NCI-H187 (cell line): ENCODE results near the gene HIPK3.
"Not testable (repeated sequence)": the region's sequence is repeated elsewhere in the genome, so short reads cannot be mapped to it uniquely, and the experiment has no call there.

Experiments used
- DNase-seq, 2 experiments: peaks; one replicate each; lab custom pipeline; 2025; lab: John Stamatoyannopoulos, UW

HIPK3 gene

DNA sequence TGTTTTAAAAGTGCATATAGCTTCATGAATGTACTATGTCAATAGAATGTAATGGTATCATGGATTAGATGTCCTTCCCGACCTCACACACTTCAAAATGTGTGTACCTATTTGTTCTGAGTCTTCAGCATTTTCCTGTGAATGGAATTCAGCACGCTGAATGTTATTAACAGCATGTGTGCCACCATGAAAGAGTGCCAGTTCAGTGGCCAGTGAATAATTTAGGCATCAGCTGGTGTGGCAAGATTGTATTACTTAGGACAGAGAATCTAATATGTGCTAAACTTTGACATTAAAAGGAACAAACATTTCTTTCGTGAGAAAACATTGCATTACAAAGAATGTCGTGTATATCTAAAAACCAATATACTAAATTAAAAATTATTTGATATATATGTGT lies 46.4 kb downstream of the HIPK3 start:
- no peak for DNase-seq

GRCh38 chr11:33306821-33307220 lies 49.6 kb downstream of the HIPK3 start:
- DNase-seq: not testable (repeated sequence)

GRCh38 chr11:33307984-33308383 lies 50.8 kb downstream of the HIPK3 start:
- DNase-seq: no peak

DNA sequence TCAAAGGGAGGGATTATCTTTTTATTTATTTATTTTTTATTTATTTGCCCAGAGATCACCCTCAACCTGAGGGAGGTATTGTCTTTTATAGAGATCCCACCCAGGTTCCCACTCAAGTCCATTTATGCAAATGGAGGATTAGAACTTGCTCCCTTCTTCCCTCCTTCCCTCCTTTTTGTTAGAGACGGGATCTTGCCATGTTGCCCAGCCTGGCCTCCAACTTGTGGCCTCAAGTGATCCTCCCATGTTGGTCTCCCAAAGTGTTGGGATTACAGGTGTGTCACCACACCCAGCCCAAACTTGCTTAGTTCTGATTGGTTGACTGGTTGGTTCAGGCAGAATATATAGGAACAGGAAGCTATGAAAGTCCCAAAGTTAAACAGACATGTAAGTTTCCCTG lies 51.9 kb downstream of the HIPK3 start:
- DNase-seq: no peak

- no peak for DNase-seq
Measured at GRCh38 chr11:33310720-33311500, 53.7 kb downstream of the HIPK3 start.

- no peak for DNase-seq
Measured at GRCh38 chr11:33311680-33312079, 54.5 kb downstream of the HIPK3 start.

DNA sequence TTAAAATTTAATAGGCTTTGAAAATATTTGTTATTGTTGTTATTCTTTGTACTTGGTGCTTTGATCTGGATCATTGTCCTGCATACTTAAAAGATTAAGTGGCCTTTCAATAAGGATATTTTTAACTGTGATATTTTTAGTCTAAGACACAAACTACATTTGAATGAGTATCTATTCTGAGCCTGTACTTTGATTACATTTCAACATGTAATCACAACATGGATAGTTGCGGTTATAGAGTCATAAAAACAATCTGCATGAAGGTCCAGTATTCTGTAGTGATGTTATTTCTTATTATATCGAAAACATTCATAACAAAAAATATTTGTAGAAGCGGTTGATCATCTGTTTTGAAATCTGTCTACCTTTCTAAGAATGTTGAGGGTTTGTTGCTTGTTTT lies 58.6 kb downstream of the HIPK3 start:
- no peak for DNase-seq

GRCh38 chr11:33317662-33318061 lies 60.5 kb downstream of the HIPK3 start:
- no peak for DNase-seq

DNA sequence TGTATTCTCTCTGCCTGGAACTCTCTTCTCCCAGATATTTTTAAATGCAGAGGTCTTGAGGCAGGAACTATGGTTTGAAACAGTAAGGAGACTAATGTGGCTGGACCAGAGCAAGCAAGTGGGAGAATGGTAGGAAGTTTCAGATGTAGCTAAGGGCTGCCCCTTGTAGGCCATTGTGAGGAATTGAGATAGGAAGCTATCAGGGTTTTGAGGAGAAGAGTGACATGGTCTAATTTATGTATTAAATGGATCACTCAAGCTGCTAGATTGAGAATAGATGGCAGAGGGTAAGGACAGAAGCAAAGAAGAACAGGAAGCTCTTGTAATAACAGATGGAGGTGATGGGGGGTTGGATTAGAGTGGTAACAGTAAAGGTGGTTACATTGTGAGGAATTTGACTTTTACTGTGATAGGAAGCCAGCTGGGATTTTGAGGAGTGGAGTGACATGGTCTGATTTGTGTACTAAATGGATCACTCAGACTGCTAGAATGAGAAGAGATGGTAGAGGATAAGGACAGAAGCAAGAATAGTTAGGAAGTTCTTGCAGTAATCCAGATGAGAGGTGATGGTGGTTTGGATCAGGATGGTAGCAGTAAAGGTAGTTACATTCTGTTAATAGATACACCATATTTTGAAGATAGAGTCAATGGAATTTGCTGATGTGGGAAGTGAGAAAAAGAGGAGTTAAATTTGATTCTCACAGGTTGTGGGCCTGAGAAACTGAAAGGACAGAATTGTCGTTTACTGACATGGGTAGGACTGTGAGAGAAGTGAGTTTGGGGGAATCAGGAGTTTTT lies 63.0 kb downstream of the HIPK3 start:
- no peak for DNase-seq

DNA sequence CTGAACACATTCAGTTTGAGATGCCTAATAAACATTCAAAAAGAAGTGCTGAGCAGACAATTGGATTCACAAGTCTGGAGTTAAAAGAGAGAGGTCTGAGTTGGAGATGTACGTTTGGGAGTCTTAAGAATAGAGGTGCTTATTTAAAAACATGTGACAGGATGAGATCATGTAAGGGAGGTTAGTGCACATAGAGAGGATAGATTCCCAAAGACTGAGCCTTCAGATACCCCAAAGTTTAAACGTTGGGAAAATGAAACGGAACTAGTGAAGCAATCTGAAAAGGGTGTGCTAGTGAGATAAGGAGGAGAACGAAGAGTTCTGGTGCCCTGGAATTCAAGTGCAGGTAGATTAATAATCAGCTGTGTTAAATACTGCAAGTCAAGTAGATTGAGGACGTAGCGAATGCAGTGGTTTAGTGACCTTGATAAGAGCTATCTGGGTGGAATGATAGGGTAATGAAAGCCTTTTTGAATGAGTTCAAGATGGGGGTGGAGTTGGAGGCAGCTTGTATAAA lies 63.7 kb downstream of the HIPK3 start:
- DNase-seq: no peak

DNA sequence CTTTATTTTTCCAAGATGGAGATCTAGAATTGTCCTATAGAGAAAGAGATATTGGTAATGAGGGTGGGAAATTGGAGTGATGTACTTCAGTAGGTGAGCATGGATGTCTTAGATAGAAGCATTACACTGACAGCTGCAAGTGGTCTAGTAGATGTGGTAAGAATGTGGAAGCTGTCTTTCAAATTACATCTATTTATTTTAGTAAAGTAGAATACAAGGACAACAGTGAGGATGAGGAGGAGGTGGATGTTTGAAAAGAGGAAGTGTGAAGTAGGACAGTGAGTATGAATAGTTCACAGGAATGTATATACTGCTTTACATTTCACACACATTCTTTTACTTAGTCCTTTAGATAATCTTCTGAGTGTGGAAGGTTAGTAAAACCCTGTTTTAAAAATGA lies 64.2 kb downstream of the HIPK3 start:
- DNase-seq: no peak

GRCh38 chr11:33323421-33323820 lies 66.2 kb downstream of the HIPK3 start:
- no peak for DNase-seq

DNA sequence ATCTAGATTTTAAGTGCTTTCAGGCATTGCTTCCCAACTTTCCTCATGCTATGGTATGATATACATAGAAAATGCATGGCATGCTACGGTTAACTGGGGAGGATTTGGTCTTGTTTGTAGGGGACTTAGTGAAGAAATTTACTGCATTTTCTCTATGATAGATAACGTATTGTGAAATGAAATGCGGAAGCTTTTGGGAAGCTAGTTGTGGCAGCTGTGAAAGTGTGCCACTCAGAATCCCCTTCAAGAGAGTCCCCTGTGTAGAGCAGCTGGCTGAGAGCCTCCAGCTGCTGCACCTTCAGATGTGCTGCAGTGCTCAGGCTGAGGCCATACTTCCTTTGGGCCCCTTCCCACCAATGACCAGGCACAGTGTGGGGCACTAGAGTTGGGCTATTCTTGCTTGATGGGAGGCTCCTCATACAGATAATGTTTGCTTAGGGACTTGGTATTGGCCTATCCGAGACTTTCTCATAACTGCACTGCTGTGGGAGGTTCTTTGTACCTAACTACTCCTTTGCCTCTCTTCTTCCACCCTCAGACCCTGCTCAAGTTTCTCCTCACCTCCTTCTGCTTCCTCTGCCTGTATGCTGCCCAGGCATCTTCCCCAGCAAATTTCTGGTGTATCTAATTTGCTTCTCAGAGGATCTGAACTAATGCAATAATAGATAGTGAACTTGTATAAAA lies 67.3 kb downstream of the HIPK3 start:
- no peak for DNase-seq

DNA sequence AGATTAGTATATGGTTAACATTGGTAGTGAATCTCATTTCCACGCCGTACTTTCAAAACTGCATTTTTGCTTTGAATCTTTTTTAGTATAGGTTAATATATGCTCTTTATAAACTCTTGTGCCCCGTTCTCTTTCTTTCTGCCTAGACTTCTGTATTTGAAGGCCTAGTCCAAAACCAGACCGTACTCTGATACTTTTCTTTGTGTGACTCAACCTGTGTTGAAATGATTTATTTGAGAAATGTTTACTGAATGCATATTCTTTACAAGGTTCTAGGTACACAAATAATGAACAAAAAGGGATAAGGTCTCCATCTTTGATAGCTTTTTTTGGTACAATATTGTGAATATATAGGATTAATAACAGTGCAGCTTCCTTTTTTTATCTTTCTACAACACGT lies 68.3 kb downstream of the HIPK3 start:
- DNase-seq: no peak

DNA sequence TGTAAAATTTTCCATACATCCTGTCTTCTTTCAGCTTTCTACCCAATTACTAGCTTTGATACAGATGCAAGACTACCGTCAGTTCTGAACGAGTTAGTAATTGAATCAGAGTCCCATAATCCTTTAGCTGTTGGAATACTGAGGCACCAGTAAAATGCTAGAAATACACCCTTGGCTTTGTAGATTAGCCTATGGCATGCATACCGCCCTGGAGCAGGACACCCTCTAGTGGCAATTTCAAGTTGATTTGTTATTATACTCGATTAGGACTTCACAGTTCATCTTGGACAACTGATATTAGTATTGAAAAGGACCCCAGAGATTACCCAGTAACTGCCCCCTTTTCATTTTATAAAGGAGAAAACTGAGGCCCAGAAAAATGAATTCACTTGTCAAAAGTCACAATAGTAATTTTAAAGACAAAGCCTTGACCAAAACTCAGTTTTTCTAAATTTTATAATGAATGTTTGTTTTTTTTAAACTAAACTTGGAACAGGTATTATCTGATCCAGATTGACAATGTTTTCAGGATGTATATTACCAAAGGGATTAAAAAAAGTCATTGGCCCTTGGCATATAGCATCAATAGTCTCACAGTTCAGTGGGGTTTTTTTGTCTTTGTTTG lies 72.6 kb downstream of the HIPK3 start:
- DNase-seq: no peak

- no peak for DNase-seq
Measured at GRCh38 chr11:33333816-33334215, 76.6 kb downstream of the HIPK3 start.

DNA sequence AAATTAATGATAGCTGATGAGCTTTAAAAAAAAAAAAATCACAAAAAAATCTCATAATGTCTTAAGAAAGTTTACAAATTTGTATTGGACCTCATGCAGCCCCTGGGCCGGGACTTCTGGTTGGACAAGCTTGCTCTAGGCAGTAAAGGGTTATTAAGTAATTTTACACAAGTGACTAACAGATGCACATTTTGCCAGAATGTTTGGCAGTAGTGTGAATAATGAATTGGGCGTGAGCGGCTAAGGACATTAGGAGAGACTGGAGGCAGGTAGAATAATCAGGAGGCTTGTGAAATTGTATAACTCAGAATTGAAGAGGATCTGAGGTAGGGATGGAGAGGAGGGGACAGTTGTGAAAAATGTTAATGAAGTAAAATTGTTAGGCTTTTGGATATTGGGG lies 77.4 kb downstream of the HIPK3 start:
- DNase-seq: no peak

DNA sequence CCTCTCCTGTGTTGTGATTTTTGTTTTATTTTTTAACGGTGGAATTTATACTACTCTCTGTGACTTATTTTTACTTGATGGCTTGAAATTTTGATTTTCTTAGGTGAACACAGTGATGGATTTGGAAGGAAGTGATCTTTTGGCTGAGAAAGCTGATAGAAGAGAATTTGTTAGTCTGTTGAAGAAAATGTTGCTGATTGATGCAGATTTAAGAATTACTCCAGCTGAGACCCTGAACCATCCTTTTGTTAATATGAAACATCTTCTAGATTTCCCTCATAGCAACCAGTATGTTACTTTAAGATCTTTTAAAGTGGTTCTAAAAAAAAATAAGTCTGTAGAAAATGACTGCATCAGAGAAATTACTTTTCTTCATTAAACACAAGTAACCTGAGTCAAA lies 82.1 kb downstream of the HIPK3 start:
- DNase-seq: no peak

DNA sequence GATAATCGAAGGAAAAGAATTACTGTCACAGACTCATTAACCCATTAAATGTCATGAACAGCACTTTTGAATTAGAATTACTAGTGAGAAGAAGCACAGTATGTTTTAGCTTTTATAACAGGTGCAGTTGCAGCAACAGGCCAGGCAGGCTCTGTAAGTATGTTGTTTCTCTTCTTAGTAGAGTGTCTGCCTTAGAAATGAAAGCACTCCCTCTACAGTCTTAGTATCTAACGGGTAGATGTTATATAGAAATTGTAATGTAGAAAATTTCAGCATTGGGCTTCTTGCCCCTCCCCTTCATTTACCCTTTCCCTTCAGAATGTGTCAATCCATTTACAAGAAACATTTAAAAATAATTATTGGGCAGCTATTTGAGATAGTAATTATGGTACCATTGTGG lies 87.4 kb downstream of the HIPK3 start:
- no peak for DNase-seq

DNA sequence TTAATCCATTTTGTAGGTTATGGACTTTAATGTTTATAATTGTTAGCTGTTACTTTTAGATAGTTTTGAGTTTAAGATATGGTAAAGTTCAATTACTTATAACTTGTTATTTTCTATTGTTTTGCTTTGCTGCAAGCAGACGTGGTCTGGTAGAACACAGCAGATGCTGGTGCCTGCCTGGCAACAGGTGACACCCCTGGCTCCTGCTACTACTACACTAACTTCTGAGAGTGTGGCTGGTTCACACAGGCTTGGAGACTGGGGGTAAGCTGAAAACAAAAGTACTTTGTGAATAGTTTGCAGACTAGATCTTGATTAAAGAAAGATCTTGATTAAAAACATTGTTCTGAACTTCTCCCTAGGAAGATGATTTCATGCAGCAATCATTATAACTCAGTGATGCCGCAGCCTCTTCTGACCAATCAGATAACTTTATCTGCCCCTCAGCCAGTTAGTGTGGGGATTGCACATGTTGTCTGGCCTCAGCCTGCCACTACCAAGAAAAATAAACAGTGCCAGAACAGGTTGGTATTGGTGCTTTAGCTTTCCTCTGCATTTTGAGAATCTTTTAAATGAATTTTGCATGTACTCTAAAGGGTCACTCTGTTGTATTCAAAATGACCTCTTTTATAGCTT lies 90.4 kb downstream of the HIPK3 start:
- no peak for DNase-seq

DNA sequence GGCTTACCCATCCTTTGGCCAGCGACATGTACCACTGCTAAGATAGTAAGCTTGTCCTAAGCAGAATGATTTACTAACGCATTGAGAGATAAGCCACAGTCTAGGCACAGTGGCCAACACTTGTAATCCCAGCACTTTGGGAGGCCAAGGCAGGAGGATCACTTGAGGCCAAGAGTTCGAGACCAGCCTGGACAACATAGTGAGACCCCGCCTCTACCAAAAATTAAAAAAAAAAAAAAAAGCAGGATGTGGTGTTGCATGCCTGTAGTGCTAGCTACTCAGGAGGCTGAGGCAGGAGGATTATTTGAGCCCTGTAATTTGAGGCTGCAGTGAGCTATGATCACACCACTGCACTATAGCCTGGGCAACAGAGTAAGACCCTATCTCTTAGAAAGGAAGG lies 93.1 kb downstream of the HIPK3 start:
- DNase-seq: no peak
